KOPT-K1 (cell line): Measurements from ENCODE around the gene KCNQ1.

Source experiments
- H3K27ac ChIP-seq: fragments of 200-600 bp; sonication (generic); 2 replicates; pipeline ENCODE4 v1.5.1; 2016; ENCODE audit warnings: antibody characterized with exemption, mild to moderate bottlenecking, low read depth, low read length; ENCODE audit not compliant: poor library complexity, severe bottlenecking
- H3K36me3 ChIP-seq: fragments of 200-600 bp; sonication (generic); 2 replicates; pipeline ENCODE4 v1.5.1; 2017; ENCODE audit warnings: antibody characterized with exemption, mild to moderate bottlenecking, low read length, moderate library complexity; ENCODE audit not compliant: insufficient read depth
- H3K9me3 ChIP-seq: fragments of 200-600 bp; sonication (generic); 2 replicates; pipeline ENCODE4 v1.5.1; 2017; ENCODE audit warnings: antibody characterized with exemption, low read length, mild to moderate bottlenecking; ENCODE audit not compliant: insufficient read depth, poor library complexity, severe bottlenecking

Gene KCNQ1

GRCh38 chr11:2508793-2509192, 64.0 kb downstream of the KCNQ1 start:
- no peaks in the 10 kb centered on the region for H3K9me3 ChIP-seq
- H3K36me3 ChIP-seq: no peaks in the 10 kb centered on the region
- no peak overlapping the region for H3K27ac ChIP-seq

GRCh38 chr11:2509481-2510001, 64.7 kb downstream of the KCNQ1 start:
- Histone ChIP-seq H3K36me3 (no peaks in the 10 kb centered on the region), H3K27ac (no peak overlapping the region), H3K9me3 (no peaks in the 10 kb centered on the region)

GRCh38 chr11:2510626-2511402, 66.0 kb downstream of the KCNQ1 start:
- no peaks in the 10 kb centered on the region for H3K36me3 ChIP-seq
- H3K27ac ChIP-seq: no peak overlapping the region
- H3K9me3 ChIP-seq: no peaks in the 10 kb centered on the region

- Histone ChIP-seq H3K36me3 (no peaks in the 10 kb centered on the region), H3K9me3 (no peaks in the 10 kb centered on the region), H3K27ac (no peak overlapping the region)
Measured at GRCh38 chr11:2511421-2512369, 66.9 kb downstream of the KCNQ1 start.

GRCh38 chr11:2512431-2513407, 67.9 kb downstream of the KCNQ1 start:
- no peaks in the 10 kb centered on the region for H3K9me3 ChIP-seq
- no peaks in the 10 kb centered on the region for H3K36me3 ChIP-seq
- no peak overlapping the region for H3K27ac ChIP-seq

GRCh38 chr11:2513441-2513840, 68.6 kb downstream of the KCNQ1 start:
- no peaks in the 10 kb centered on the region for H3K9me3 ChIP-seq
- no peaks in the 10 kb centered on the region for H3K36me3 ChIP-seq
- no peak overlapping the region for H3K27ac ChIP-seq

GRCh38 chr11:2515401-2516275, 70.8 kb downstream of the KCNQ1 start:
- Histone ChIP-seq H3K9me3 (no peaks in the 10 kb centered on the region), H3K27ac (no peak overlapping the region), H3K36me3 (no peaks in the 10 kb centered on the region)

- H3K36me3 ChIP-seq: no peaks in the 10 kb centered on the region
- no peaks in the 10 kb centered on the region for H3K9me3 ChIP-seq
Measured at GRCh38 chr11:2516276-2517015, 71.6 kb downstream of the KCNQ1 start.

GRCh38 chr11:2517016-2517385, 72.2 kb downstream of the KCNQ1 start:
- H3K9me3 ChIP-seq: no peaks in the 10 kb centered on the region
- H3K36me3 ChIP-seq: no peaks in the 10 kb centered on the region
- no peak overlapping the region for H3K27ac ChIP-seq

More at GRCh38 chr11:2516276-2517015, 71.6 kb downstream of the KCNQ1 start:
- H3K27ac ChIP-seq: no peak overlapping the region

- no peak overlapping the region for H3K27ac ChIP-seq
- H3K36me3 ChIP-seq: no peaks in the 10 kb centered on the region
- no peaks in the 10 kb centered on the region for H3K9me3 ChIP-seq
Measured at GRCh38 chr11:2517386-2518064, 72.7 kb downstream of the KCNQ1 start.

GRCh38 chr11:2518111-2518982, 73.5 kb downstream of the KCNQ1 start:
- Histone ChIP-seq H3K27ac (no peak overlapping the region), H3K36me3 (no peaks in the 10 kb centered on the region)

GRCh38 chr11:2518983-2519340, 74.2 kb downstream of the KCNQ1 start:
- no peaks in the 10 kb centered on the region for H3K36me3 ChIP-seq
- H3K27ac ChIP-seq: no peak overlapping the region
- no peaks in the 10 kb centered on the region for H3K9me3 ChIP-seq

More at GRCh38 chr11:2518111-2518982, 73.5 kb downstream of the KCNQ1 start:
- H3K9me3 ChIP-seq: no peaks in the 10 kb centered on the region
